Measurements from ENCODE around the gene GNPAT.

The GNPAT gene

DNA sequence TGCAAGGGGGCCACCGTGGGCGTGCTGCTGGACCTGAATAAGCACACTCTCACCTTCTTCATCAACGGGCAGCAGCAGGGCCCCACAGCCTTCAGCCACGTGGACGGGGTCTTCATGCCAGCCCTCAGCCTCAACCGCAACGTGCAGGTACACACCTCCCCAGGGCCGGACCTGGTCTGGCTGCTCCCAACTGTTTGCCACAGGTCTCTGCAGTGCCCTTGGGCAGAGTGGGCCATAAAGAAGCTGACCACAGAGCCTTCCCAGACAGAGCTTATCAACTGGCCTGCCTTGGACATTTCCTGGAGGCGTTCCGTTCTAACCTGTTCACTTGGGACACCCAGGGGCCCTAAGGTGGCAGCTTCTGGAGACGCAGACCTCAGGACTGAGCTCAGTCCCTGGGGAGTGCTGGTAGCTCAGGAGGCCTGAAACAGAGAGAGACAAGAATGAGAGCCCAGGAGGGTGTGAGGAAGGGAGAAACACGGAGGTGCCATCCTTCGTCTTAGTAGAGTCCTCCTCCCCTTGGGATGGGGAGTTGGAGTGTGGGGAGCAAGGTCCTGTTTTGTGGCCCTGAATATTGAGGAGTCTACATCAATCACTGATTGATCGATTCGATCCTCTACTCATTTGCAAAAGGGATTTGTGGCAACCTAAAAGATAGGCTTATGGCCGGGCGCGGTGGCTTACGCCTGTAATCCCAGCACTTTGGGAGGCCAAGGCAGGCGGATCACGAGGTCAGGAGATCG lies 27.0 kb upstream of the GNPAT start:
- no peak for DNase-seq

GRCh38 chr1:231214918-231215680 lies 25.9 kb upstream of the GNPAT start:
- DNase-seq: no peak

GRCh38 chr1:231215681-231216385 lies 25.2 kb upstream of the GNPAT start:
- no peak for DNase-seq

- DNase-seq: no peak
These were observed 24.5 kb upstream of the GNPAT start for GRCh38 chr1:231216498-231216897.

GRCh38 chr1:231217056-231217455 lies 24.0 kb upstream of the GNPAT start:
- no peak for DNase-seq

DNA sequence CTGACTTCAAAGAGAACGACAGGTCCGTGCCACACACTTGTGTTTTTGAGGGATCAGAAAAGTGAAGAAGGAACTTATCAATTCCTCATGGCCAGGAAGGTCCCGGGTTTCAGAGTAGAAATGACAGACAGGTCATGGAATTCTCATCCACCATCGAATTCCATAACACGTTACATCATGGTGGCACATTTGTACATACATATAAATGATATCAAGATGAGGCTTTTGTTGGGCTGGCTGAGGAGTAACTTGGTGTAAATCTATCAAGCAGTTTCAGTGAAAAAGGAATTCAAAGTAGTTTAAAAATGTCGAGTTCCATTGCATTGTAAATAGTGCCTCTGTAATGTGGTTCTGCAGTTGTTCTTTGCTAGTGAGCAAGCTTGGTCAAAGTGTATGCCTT lies 22.9 kb upstream of the GNPAT start:
- no peak for DNase-seq

DNA sequence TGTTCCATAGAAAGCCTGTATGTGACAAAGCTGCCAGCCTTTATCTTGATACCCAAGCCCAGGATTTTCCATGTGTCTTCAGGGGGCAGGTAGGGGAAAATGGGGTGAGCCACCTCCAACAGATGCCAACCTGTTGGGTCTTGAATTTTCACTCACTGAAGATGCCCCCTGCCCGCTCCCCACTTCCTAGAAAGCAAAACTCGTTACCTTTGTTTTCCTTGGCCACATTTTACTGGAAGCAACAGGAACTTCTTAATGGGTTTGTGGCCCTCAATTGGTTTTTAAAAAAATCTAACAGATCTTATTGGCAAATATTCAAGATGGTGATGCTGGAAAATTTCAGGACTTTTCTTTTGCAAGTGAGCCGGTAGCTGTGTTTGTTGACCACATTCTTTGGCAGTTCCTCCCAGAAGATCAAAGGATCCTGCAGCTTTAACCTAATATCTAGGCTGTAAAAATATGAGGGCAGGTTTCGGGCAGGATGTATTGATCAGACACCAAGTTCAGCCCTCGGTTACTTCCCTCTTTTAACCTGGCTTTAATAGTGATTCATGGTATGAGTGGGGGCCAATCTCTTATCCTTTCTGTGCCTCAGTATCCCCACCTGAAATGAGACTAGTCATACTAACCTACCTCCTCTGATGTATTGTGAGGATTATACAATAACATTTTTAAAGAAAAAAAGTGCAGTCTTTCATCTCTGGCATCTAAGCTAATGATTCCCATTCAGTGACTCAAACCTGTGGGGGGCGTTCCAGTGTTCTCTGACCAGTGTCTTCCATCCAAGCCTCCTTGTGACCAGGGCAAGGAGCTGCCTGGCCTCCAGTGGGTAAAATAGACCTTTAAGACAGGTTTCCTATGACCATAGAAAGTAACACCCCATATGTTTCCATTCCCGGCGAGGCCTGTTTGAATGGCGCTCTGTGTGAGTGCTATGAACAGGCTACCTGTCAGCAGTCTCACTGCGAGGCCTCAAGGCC lies 21.3 kb upstream of the GNPAT start:
- DNase-seq: no peak

DNA sequence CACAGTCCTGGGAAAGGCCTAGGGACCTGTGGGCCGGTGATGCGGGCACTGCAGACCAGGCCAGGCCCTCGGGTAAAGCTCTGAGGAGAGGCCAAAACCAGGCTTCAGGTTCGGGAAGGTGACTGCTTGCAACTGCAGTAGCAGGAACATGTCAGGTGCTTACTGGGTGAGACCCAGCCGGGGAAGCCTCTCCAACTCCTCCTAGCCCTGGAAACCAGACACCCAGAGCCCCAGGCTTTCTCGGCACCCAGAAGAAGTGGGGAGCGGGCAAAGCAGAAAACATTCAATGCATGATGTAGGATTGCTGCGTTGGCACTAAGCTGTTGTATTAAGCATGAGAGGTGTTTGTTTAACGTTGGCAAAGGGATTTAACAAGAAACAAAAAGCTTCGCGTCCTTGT lies 20.2 kb upstream of the GNPAT start:
- DNase-seq: no peak

DNA sequence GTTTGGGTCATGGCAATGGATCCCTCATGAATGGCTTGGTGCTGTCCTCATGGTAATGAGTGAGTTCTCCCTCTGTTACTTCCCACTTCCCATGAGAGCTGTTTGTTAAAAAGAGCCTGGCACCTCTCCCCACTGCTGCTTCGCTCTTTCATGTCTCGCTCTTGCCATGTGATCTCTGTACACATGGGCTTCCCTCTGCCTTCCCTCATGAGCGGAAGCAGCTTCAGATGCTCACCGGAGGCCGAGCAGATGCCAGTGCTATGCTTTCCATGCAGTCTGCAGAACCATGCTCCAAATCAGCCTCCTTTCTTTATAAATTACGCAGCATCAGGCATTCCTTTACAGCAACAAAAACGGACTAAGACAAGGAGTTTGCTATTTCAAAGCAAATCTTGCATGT lies 14.9 kb upstream of the GNPAT start:
- DNase-seq: no peak

- DNase-seq: no peak
These were observed 9.5 kb upstream of the GNPAT start for GRCh38 chr1:231231511-231231910.

GRCh38 chr1:231232870-231233734 lies 7.9 kb upstream of the GNPAT start:
- no peak for DNase-seq

GRCh38 chr1:231233735-231234417 lies 7.1 kb upstream of the GNPAT start:
- no peak for DNase-seq

GRCh38 chr1:231234506-231234905 lies 6.5 kb upstream of the GNPAT start:
- no peak for DNase-seq

GRCh38 chr1:231235526-231236207 lies 5.3 kb upstream of the GNPAT start:
- no peak for DNase-seq

DNA sequence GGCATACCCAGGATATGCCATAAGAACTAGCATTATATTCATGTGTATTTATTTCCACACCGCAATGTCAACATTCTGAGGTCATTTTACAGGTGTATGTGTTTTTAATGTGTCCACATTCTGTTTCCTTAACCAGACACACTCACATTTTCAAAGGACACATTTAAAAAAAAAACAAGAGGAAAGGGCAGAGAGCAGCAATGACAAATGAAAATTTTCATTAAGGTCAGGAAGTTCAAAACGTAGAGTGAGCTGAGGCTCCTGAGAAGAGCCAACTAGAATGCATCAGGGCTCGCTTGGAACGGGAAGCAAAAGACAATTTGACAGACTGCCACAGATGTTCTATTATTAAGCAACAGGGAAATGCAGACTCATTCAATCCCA lies 4.8 kb upstream of the GNPAT start:
- no peak for DNase-seq

DNA sequence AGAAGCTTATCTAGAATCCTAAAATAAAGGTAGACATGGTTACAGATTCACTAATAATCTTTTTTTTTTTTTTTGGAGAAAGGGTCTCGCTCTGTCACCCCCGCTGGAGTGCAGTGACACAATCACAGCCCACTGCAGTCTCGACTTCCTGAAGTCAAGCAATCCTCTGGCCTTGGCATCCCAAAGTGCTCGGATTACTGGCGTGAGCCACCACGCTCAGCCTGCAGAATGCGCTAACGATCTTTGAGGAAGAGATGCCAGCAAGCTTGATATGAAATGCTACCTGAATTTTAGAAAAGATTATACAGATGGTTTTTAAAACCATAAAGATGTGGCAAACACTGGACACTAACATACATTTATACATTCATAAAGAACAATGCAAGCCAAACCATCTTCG lies 4.1 kb upstream of the GNPAT start:
- DNase-seq: no peak

DNA sequence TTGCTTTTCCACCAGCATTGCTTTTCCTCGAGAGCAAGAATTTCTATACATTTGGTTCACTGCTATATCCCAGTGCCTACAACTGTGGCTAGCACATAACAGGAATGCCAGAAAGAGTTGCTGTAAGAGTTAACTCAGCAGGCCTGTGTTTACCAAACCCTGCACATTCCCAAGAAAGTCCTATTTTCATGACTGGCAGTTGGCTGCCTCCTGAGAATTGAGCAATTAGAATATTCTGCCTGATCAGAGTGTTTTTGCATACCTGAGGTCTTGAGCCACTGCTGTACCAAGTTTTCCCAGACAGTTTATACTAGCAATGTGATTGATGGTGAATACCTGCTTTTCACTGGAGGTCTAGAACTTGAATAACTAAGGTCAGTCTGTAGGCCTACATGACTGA lies 2.7 kb upstream of the GNPAT start:
- no peak for DNase-seq

- DNase-seq: no peak
These were observed 505 bp upstream of the GNPAT start for GRCh38 chr1:231240531-231240882.

DNA sequence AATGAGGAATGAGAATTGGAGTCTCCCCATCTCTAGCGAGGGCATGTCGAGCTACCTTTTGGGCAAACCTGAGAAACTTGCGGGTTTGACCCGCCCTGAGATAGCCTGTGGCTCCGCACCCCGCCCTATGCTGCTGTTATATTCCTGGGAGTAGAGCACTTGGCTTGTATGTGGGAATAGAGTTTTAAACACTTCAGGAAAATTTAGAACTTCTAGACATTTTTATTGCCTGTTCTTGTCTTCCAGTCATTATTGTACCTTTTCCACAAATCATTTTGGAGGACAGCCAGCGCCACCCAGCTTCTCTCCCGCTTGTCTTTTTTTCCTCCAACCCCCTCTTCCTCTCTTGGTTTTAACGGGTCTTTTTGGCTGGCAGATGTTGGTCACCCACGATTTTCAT lies 738 bp downstream of the GNPAT start:
- DNase-seq: no peak

DNA sequence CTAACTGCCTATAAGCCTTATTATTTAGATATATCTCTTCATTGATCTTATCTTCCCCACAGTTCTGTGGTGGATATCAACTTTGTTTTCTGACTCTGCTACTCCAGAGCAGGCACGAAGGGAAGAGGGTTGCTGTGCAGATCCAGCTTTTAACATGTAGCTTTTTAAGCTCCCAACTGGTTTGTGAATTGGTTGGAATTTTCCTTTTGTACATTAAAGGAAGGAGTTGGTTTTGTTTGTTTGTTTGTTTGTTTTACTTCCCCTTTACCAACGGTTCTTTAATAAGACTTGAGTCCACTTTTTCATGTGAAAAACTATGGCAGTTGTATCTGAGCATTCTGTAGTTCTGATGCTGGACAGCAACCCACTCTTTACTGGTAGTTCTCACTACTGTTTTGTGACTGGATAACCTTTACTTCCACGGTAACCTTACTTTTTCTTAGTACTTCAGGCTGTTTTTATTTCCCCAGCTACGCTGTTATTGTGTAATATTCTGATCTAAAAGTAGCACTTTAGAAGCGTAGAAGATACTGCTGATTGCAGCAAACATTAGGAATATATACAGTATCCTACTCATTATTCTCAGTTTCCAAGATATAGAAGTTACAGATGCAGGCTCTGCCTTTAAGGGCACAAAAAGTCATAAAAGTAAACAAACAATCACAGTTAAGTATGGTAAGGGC lies 1.6 kb downstream of the GNPAT start:
- no peak for DNase-seq

Measured in midbrain (tissue), 1 donor.